Measurements from ENCODE around the gene HUWE1.

GRCh38 chrX:53732797-53733196, 46.3 kb upstream of the HUWE1 start:
- TF ChIP-seq POLR2A (IDR thresholded peaks at IDR 0.05; ENCODE audit: low read depth, low read length) = no peak
- no peak for TF ChIP-seq POLR2AphosphoS5 (IDR thresholded peaks at IDR 0.05; ENCODE audit: low read depth, low read length)
- no peak for TF ChIP-seq TAF1 (IDR thresholded peaks at IDR 0.05; ENCODE audit: borderline replicate concordance, low read depth, low read length)

Data from GM12892 (cell line).